Measurements from ENCODE around the gene KDM2A. TPM values are rescaled to one million over a fixed set of nuclear protein-coding genes. Genes with fewer than 3 reads are reported as not detected.

The KDM2A gene
- total RNA-seq (27.4 TPM), polyA plus RNA-seq (42.0 TPM)
- long read RNA-seq, donor 1, full-length matches to known transcripts, result 1 of 1 reads
- long read RNA-seq, donor 1, partial matches to known transcripts, result 0 of 1 reads
- long read RNA-seq, donor 1, other reads (novel, unspliced or antisense), result 0 of 1 reads
- long read RNA-seq, donor 2, result 0 reads
- long read RNA-seq, donor 3, full-length matches to known transcripts, result 6 of 16 reads
- long read RNA-seq, donor 3, partial matches to known transcripts, result 10 of 16 reads
- long read RNA-seq, donor 3, other reads (novel, unspliced or antisense), result 0 of 16 reads
- long read RNA-seq, donor 4, full-length matches to known transcripts, result 4 of 10 reads
- long read RNA-seq, donor 4, partial matches to known transcripts, result 6 of 10 reads
- long read RNA-seq, donor 4, other reads (novel, unspliced or antisense), result 0 of 10 reads
- long read RNA-seq, donor 5, full-length matches to known transcripts, result 3 of 19 reads
- long read RNA-seq, donor 5, partial matches to known transcripts, result 16 of 19 reads
- long read RNA-seq, donor 5, other reads (novel, unspliced or antisense), result 0 of 19 reads
- long read RNA-seq, donor 6, full-length matches to known transcripts, result 5 of 31 reads
- long read RNA-seq, donor 6, partial matches to known transcripts, result 26 of 31 reads
- long read RNA-seq, donor 6, other reads (novel, unspliced or antisense), result 0 of 31 reads
- long read RNA-seq, donor 7, partial matches to known transcripts, result 6 of 13 reads
- long read RNA-seq, donor 7, other reads (novel, unspliced or antisense), result 0 of 13 reads
- long read RNA-seq, donor 8, full-length matches to known transcripts, result 3 of 8 reads
- long read RNA-seq, donor 8, partial matches to known transcripts, result 5 of 8 reads
- long read RNA-seq, donor 8, other reads (novel, unspliced or antisense), result 0 of 8 reads
- long read RNA-seq, donor 9, full-length matches to known transcripts, result 5 of 5 reads
- long read RNA-seq, donor 9, partial matches to known transcripts, result 0 of 5 reads
- long read RNA-seq, donor 9, other reads (novel, unspliced or antisense), result 0 of 5 reads
- long read RNA-seq, donor 10, full-length matches to known transcripts, result 6 of 19 reads
- long read RNA-seq, donor 10, partial matches to known transcripts, result 13 of 19 reads
- long read RNA-seq, donor 10, other reads (novel, unspliced or antisense), result 0 of 19 reads

DNA sequence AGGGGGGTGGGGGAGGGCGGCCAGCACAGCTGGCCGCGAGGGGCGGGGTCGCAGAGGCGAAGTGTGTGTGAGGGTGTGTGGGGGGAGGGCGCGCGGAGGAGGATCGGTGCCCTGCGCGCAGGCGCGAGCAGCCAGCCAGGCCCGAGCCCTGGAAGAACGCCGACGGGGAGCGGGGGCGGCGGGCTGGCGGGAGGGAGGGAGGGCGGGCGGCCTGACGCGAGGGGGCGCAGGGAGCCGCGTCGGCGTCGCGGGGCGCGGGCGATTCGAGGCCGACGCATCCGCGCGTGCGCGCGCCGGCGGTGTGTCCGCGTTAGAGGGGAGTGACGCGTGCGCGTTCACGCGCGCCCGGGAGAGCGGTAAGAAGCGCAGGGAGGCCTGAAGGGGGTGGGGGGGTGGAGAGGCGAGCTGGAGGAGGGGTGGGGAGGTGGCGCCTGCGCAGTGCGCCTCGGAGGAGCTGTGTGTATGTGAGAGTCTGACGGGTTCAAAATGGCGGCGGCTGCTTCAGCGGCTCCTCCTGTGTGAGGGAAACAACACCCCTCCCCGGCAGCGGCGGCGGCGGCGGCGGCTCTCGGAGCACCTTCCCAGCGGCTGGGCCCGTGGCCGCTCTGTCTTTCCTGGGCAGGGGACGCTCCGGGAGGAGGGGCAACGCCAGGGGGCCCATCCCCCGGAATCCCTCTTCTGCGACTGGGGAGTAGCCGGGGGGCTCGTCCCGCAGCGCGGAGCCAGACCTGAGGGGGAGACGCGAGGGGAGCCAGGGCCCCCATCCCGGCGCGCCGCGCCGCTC lies at the start of gene KDM2A:
Gene KDM2A, plus strand, starts transcription at position 463 of the 784 bp plus-strand sequence. CDS start 2,054 bp downstream, outside the sequence.
- under 1% methylated on average over 97 of the region's 97 CpGs for WGBS
- peak within 1 kb of the TSS; percentile 77 to 97 for H3K4me3 ChIP-seq (ENCODE audit: low read length in 2 of 2)
- H3K36me3 ChIP-seq (ENCODE audit: control insufficient read depth in 2 of 2, insufficient read depth in 2 of 2, low read length in 1 of 2), result peaks cover 3 to 11% of the 10 kb centered on the region in 2 donors
- peak within 1 kb of the TSS; percentile 94 to 97 for H3K27ac ChIP-seq (ENCODE audit: low read depth in 1 of 2, low read length in 1 of 2)
- peaks cover 3 to 25% of the 10 kb centered on the region in 2 donors for H3K4me1 ChIP-seq (ENCODE audit: control insufficient read depth in 2 of 2, insufficient read depth in 2 of 2, low read length in 2 of 2)
- DNase-seq (ENCODE audit: low read depth in 6 of 9, low spot score in 9 of 9), result peak; percentile 89 to 100 (median 99)
- no peaks in the 10 kb centered on the region for H3K9me3 ChIP-seq (ENCODE audit: control insufficient read depth in 2 of 2, insufficient read depth in 1 of 2, low read length in 1 of 2)
- peaks cover 6 to 12% of the 10 kb centered on the region in 2 donors for H3K27me3 ChIP-seq (ENCODE audit: control insufficient read depth in 2 of 2, insufficient read depth in 1 of 2, low read length in 1 of 2)

GRCh38 chr11:67071420-67072284 lies 47.4 kb upstream of the KDM2A start:
- H3K4me1 ChIP-seq (ENCODE audit: control insufficient read depth in 2 of 2, insufficient read depth in 2 of 2, low read length in 2 of 2), result peaks cover 0 to 5% of the 10 kb centered on the region in 2 donors
- no peaks in the 10 kb centered on the region for H3K36me3 ChIP-seq (ENCODE audit: control insufficient read depth in 2 of 2, insufficient read depth in 2 of 2, low read length in 1 of 2)
- no peak overlapping the region for H3K27ac ChIP-seq (ENCODE audit: low read depth in 1 of 2, low read length in 1 of 2)
- peaks cover 0 to 40% of the 10 kb centered on the region in 2 donors for H3K27me3 ChIP-seq (ENCODE audit: control insufficient read depth in 2 of 2, insufficient read depth in 1 of 2, low read length in 1 of 2)
- H3K9me3 ChIP-seq (ENCODE audit: control insufficient read depth in 2 of 2, insufficient read depth in 1 of 2, low read length in 1 of 2), result no peaks in the 10 kb centered on the region
- no peak overlapping the region for H3K4me3 ChIP-seq (ENCODE audit: low read length in 2 of 2)
- 43% methylated on average over 53 of the region's 53 CpGs for WGBS
- peak in 6 of 9 donors; percentile 29 to 71 (median 53) for DNase-seq (ENCODE audit: low read depth in 6 of 9, low spot score in 9 of 9)

DNA sequence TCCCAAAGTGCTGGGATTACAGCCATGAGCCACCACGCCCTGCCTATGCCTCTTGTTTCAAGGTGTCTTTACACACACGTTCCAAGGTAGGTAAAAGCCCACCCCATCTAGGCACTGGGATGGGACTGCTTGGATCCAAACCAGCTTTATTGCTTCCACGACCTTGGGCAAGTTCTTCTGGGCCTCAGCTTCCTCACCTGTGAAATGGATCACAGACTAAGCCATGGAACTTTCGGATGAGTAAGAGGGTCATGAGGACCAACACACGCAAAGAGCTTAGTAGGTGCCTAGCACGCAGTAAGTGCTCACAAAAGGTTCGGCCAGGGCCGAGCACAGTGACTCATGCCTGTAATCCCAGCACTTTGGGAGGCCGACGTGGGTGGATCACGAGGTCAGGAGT lies 46.8 kb upstream of the KDM2A start:
- 94% methylated on average over 11 of the region's 11 CpGs for WGBS
- Histone ChIP-seq H3K4me3 (ENCODE audit: low read length in 2 of 2) (no peak overlapping the region), H3K27me3 (ENCODE audit: control insufficient read depth in 2 of 2, insufficient read depth in 1 of 2, low read length in 1 of 2) (peaks cover 0 to 41% of the 10 kb centered on the region in 2 donors), H3K4me1 (ENCODE audit: control insufficient read depth in 2 of 2, insufficient read depth in 2 of 2, low read length in 2 of 2) (peaks cover 0 to 5% of the 10 kb centered on the region in 2 donors), H3K9me3 (ENCODE audit: control insufficient read depth in 2 of 2, insufficient read depth in 1 of 2, low read length in 1 of 2) (no peaks in the 10 kb centered on the region), H3K36me3 (ENCODE audit: control insufficient read depth in 2 of 2, insufficient read depth in 2 of 2, low read length in 1 of 2) (no peaks in the 10 kb centered on the region), H3K27ac (ENCODE audit: low read depth in 1 of 2, low read length in 1 of 2) (no peak overlapping the region)
- no peak for DNase-seq (ENCODE audit: low read depth in 6 of 9, low spot score in 9 of 9)

DNA sequence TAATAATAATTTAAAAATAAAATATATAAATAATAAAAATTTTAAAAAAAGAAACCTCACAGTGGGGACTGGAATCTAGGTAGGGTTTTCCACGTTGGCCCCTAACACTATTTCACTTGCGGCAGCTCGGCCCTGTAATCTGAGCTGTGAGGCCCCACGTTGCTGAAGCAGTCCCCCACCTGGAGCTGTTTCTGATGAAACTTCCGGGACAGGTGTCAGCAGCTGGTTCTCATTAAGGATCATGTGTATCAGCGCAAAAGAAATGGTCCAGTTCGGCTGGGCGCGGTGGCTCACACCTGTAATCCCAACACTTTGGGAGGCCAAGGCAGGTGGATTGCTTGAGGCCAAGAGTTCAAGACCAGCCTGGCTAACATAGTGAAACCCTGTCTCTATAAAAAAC lies 45.2 kb upstream of the KDM2A start:
- H3K4me3 ChIP-seq (ENCODE audit: low read length in 2 of 2), result no peak overlapping the region
- peaks cover 0 to 5% of the 10 kb centered on the region in 2 donors for H3K4me1 ChIP-seq (ENCODE audit: control insufficient read depth in 2 of 2, insufficient read depth in 2 of 2, low read length in 2 of 2)
- no peaks in the 10 kb centered on the region for H3K36me3 ChIP-seq (ENCODE audit: control insufficient read depth in 2 of 2, insufficient read depth in 2 of 2, low read length in 1 of 2)
- H3K9me3 ChIP-seq (ENCODE audit: control insufficient read depth in 2 of 2, insufficient read depth in 1 of 2, low read length in 1 of 2), result peaks cover 0 to 1% of the 10 kb centered on the region in 2 donors
- no peak for DNase-seq (ENCODE audit: low read depth in 6 of 9, low spot score in 9 of 9)
- H3K27me3 ChIP-seq (ENCODE audit: control insufficient read depth in 2 of 2, insufficient read depth in 1 of 2, low read length in 1 of 2), result peaks cover 0 to 43% of the 10 kb centered on the region in 2 donors
- H3K27ac ChIP-seq (ENCODE audit: low read depth in 1 of 2, low read length in 1 of 2), result no peak overlapping the region
- 95% methylated on average over 9 of the region's 9 CpGs for WGBS

GRCh38 chr11:67076202-67076601 lies 42.9 kb upstream of the KDM2A start:
- H3K27ac ChIP-seq (ENCODE audit: low read depth in 1 of 2, low read length in 1 of 2), result no peak overlapping the region
- no peaks in the 10 kb centered on the region for H3K36me3 ChIP-seq (ENCODE audit: control insufficient read depth in 2 of 2, insufficient read depth in 2 of 2, low read length in 1 of 2)
- 92% methylated on average over 6 of the region's 6 CpGs for WGBS
- H3K27me3 ChIP-seq (ENCODE audit: control insufficient read depth in 2 of 2, insufficient read depth in 1 of 2, low read length in 1 of 2), result peaks cover 0 to 24% of the 10 kb centered on the region in 2 donors
- H3K4me3 ChIP-seq (ENCODE audit: low read length in 2 of 2), result no peak overlapping the region
- H3K9me3 ChIP-seq (ENCODE audit: control insufficient read depth in 2 of 2, insufficient read depth in 1 of 2, low read length in 1 of 2), result peaks cover 0 to 1% of the 10 kb centered on the region in 2 donors
- peaks cover 0 to 5% of the 10 kb centered on the region in 2 donors for H3K4me1 ChIP-seq (ENCODE audit: control insufficient read depth in 2 of 2, insufficient read depth in 2 of 2, low read length in 2 of 2)
- no peak for DNase-seq (ENCODE audit: low read depth in 6 of 9, low spot score in 9 of 9)

- Histone ChIP-seq H3K4me1 (ENCODE audit: control insufficient read depth in 2 of 2, insufficient read depth in 2 of 2, low read length in 2 of 2) (peaks cover 3 to 12% of the 10 kb centered on the region in 2 donors), H3K36me3 (ENCODE audit: control insufficient read depth in 2 of 2, insufficient read depth in 2 of 2, low read length in 1 of 2) (no peaks in the 10 kb centered on the region), H3K27ac (ENCODE audit: low read depth in 1 of 2, low read length in 1 of 2) (no peak overlapping the region), H3K4me3 (ENCODE audit: low read length in 2 of 2) (no peak overlapping the region), H3K9me3 (ENCODE audit: control insufficient read depth in 2 of 2, insufficient read depth in 1 of 2, low read length in 1 of 2) (peaks cover 1 to 4% of the 10 kb centered on the region in 2 donors), H3K27me3 (ENCODE audit: control insufficient read depth in 2 of 2, insufficient read depth in 1 of 2, low read length in 1 of 2) (peaks cover 2 to 25% of the 10 kb centered on the region in 2 donors)
- no peak for DNase-seq (ENCODE audit: low read depth in 6 of 9, low spot score in 9 of 9)
- WGBS, result 95% methylated on average over 6 of the region's 6 CpGs
Measured at GRCh38 chr11:67079065-67079705, 39.9 kb upstream of the KDM2A start.

DNA sequence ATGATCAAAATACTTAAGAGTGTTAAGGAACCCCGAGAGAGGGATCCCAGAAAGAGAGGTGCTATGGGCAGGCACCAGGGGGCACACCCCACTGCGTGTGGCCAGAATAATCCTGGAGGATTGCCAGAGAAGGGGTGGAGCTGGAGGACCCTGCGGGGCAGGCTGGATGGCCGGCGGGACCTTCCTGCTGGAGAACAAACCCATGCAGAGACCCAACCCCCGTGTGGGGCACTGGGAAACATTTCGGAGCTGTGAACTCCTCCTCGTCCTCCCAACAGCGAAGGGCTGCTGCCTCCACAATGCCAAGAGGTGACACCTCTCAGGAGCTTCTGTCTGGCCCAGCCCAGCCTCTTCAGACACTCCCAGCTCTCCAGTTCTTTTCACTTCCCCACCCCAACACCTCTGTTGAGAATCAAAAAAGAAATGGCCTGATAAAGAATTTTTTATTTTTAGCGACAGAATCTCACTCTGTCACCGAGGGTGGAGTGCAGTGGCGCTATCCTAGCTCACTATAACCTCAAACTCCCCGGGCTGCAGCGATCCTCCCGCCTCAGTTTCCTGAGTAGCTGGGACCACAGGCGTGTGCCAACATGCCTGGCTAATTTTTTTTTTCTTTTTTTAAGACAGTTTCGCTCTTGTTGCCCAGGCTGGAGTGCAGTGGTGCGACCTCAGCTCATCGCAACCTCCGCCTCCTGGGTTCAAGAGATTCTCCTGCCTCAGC lies 36.8 kb upstream of the KDM2A start:
- WGBS, result 25% methylated on average over 20 of the region's 20 CpGs
- no peak overlapping the region for H3K27ac ChIP-seq (ENCODE audit: low read depth in 1 of 2, low read length in 1 of 2)
- no peak for DNase-seq (ENCODE audit: low read depth in 6 of 9, low spot score in 9 of 9)
- no peak overlapping the region for H3K4me3 ChIP-seq (ENCODE audit: low read length in 2 of 2)
- peaks cover 1 to 4% of the 10 kb centered on the region in 2 donors for H3K9me3 ChIP-seq (ENCODE audit: control insufficient read depth in 2 of 2, insufficient read depth in 1 of 2, low read length in 1 of 2)
- H3K4me1 ChIP-seq (ENCODE audit: control insufficient read depth in 2 of 2, insufficient read depth in 2 of 2, low read length in 2 of 2), result peaks cover 3 to 12% of the 10 kb centered on the region in 2 donors
- no peaks in the 10 kb centered on the region for H3K36me3 ChIP-seq (ENCODE audit: control insufficient read depth in 2 of 2, insufficient read depth in 2 of 2, low read length in 1 of 2)
- H3K27me3 ChIP-seq (ENCODE audit: control insufficient read depth in 2 of 2, insufficient read depth in 1 of 2, low read length in 1 of 2), result peaks cover 2 to 20% of the 10 kb centered on the region in 2 donors

Data from thymus (tissue), 14 donors.